Activated naive CD4-positive, alpha-beta T cell treated with anti-CD3 and anti-CD28 coated beads, Interleukin-2, amount 50 U/mL, for 24 hours (primary cell): ENCODE results near the gene RPL27A.
"Not testable (repeated sequence)": the region's sequence is repeated elsewhere in the genome, so short reads cannot be mapped to it uniquely, and the experiment has no call there.

ENCODE experiments used
- H3K27ac Mint-ChIP-seq: one replicate; pipeline ENCODE4 v1.8.0; 2021; ENCODE audit warnings: mild to moderate bottlenecking, mixed read lengths
- H3K27me3 Mint-ChIP-seq: one replicate; pipeline ENCODE4 v1.8.0; 2021; ENCODE audit warnings: mixed read lengths
- H3K36me3 Mint-ChIP-seq: one replicate; pipeline ENCODE4 v1.8.0; 2021; ENCODE audit warnings: mixed read lengths
- H3K4me1 Mint-ChIP-seq: one replicate; pipeline ENCODE4 v1.8.0; 2021; ENCODE audit warnings: mixed read lengths
- H3K4me3 Mint-ChIP-seq: one replicate; pipeline ENCODE4 v1.8.0; 2021; ENCODE audit warnings: mild to moderate bottlenecking, mixed read lengths
- H3K9me3 Mint-ChIP-seq: one replicate; pipeline ENCODE4 v1.8.0; 2021; ENCODE audit warnings: mixed read lengths

Gene RPL27A

DNA sequence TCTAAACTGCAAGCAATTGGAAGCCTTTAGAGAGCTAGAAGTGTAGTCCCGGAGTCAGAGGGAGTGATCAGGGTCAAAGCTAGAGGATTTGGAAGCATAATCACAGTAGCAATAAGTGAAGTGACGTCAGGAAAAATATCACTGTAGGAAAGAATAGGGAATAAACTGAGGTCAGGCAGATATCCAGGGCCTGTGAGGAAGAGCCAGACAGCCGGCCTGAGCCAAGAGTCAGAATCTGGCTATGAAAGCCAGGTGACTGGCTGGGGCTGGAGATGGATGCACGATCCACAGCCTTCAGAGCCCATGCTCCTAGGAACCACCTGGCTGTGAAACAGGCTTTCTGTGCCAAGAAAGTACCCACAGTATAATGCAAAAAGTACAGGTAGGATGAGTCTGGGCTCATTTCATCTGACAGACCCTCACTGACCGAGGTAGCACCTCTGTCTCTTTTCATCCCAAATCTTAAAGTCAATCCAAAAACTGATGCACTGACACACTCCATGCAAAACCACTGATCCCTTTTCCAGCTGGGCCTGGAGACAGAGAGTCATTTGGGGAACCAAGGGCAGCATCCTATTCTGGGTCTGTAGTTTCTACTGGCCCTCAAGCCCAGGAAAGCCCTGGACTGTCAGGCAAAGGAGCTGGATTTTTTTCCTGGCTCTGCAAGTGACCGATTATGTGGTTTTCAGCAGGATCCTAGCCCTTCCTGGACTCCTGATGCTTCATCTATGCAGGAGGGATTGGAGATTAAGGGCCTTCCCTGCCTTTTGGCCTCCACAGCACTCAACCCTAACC, 21.4 kb upstream of the RPL27A start:
- Mint-ChIP-seq H3K4me3 (no peak overlapping the region), H3K27ac (peak overlapping the region; percentile 10), H3K36me3 (peaks cover 8% of the 10 kb centered on the region), H3K9me3 (no peaks in the 10 kb centered on the region), H3K4me1 (no peaks in the 10 kb centered on the region), H3K27me3 (no peaks in the 10 kb centered on the region)

GRCh38 chr11:8665222-8665621, 17.4 kb upstream of the RPL27A start:
- Mint-ChIP-seq H3K4me1 (no peaks in the 10 kb centered on the region), H3K9me3 (no peaks in the 10 kb centered on the region), H3K36me3 (peaks cover 16% of the 10 kb centered on the region), H3K4me3 (no peak overlapping the region), H3K27me3 (no peaks in the 10 kb centered on the region), H3K27ac (no peak overlapping the region)

GRCh38 chr11:8670081-8670480, 12.5 kb upstream of the RPL27A start:
- not testable (repeated sequence) for H3K4me3 Mint-ChIP-seq, H3K9me3 Mint-ChIP-seq, H3K4me1 Mint-ChIP-seq, H3K27ac Mint-ChIP-seq, H3K27me3 Mint-ChIP-seq
- peaks cover 19% of the 10 kb centered on the region for H3K36me3 Mint-ChIP-seq

- H3K9me3 Mint-ChIP-seq: no peaks in the 10 kb centered on the region
- no peak overlapping the region for H3K27ac Mint-ChIP-seq
- no peaks in the 10 kb centered on the region for H3K4me1 Mint-ChIP-seq
- no peak overlapping the region for H3K4me3 Mint-ChIP-seq
- H3K27me3 Mint-ChIP-seq: no peaks in the 10 kb centered on the region
- peaks cover 19% of the 10 kb centered on the region for H3K36me3 Mint-ChIP-seq
These were observed 11.4 kb upstream of the RPL27A start for GRCh38 chr11:8671193-8671612.

DNA sequence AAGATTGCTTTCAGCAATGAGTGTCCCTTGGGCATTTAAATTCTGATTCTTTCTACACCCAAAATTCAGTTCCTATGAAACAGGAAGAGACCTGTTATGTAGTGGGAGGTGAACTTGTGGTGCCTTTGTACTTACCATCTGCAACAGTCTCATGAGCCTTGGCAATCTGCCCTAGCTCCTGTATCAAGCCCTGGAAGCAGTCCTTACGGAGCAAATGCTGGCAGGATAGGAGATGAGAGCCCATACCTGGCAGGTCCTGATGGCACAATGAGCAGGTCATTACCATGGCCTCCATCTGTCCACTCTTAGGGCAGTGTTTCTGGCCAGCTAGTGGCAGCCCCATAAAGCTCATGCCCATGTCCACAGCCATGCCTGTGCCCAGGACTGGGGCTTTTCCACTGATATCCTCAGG, 10.9 kb upstream of the RPL27A start:
- Mint-ChIP-seq H3K9me3 (no peaks in the 10 kb centered on the region), H3K4me1 (no peaks in the 10 kb centered on the region), H3K27me3 (no peaks in the 10 kb centered on the region), H3K27ac (no peak overlapping the region), H3K4me3 (no peak overlapping the region), H3K36me3 (peaks cover 16% of the 10 kb centered on the region)

GRCh38 chr11:8672346-8672745, 10.2 kb upstream of the RPL27A start:
- no peak overlapping the region for H3K4me3 Mint-ChIP-seq
- H3K27me3 Mint-ChIP-seq: no peaks in the 10 kb centered on the region
- H3K9me3 Mint-ChIP-seq: no peaks in the 10 kb centered on the region
- no peak overlapping the region for H3K27ac Mint-ChIP-seq
- H3K36me3 Mint-ChIP-seq: peaks cover 12% of the 10 kb centered on the region
- H3K4me1 Mint-ChIP-seq: no peaks in the 10 kb centered on the region

DNA sequence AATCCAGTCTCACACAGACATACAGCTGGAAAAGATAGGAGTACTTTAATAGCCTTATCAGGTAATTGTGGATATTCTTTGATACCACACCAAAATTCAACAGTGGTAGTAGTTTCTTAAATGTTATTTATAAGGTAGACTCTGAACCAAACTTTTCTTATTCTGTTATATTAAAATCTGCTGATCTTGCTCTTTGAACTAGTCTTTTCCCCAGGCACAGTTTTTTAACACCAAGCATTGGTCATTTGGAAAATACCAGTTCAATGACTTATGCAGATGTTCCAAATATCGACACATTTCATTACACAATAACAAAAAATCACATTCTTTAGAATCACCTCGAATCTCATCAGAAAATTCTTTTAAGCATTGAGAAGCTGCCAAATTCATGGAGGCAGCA, 7.7 kb upstream of the RPL27A start:
- no peak overlapping the region for H3K4me3 Mint-ChIP-seq
- no peaks in the 10 kb centered on the region for H3K9me3 Mint-ChIP-seq
- H3K27me3 Mint-ChIP-seq: no peaks in the 10 kb centered on the region
- no peaks in the 10 kb centered on the region for H3K4me1 Mint-ChIP-seq
- H3K36me3 Mint-ChIP-seq: peaks cover 10% of the 10 kb centered on the region
- no peak overlapping the region for H3K27ac Mint-ChIP-seq

- Mint-ChIP-seq H3K27ac (no peak overlapping the region), H3K4me3 (no peak overlapping the region), H3K9me3 (peaks cover 5% of the 10 kb centered on the region), H3K4me1 (peaks cover 9% of the 10 kb centered on the region), H3K27me3 (no peaks in the 10 kb centered on the region), H3K36me3 (peaks cover 12% of the 10 kb centered on the region)
These were observed 6.1 kb upstream of the RPL27A start for GRCh38 chr11:8676458-8676857.

DNA sequence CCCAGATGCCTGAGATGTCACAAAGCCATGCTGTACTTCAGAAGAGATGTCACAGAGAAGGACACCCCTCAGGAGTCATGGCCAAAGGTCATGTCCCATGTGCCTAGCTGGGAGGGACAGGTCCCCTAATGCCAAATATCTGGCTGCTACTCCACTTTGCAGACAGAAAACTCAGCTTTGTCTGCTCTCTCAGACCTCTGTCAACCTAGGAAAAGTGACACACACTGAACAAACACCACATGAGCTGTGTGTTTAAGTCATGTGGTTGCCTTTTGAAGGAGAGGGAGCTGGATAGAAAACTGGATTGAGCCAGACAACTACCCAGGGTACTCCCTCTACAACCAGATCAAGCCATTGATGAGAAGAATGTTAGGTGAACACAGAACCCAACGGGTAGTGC, 3.6 kb upstream of the RPL27A start:
- Mint-ChIP-seq H3K36me3 (peaks cover 18% of the 10 kb centered on the region), H3K9me3 (peaks cover 5% of the 10 kb centered on the region), H3K27ac (no peak overlapping the region), H3K4me1 (peaks cover 14% of the 10 kb centered on the region), H3K27me3 (no peaks in the 10 kb centered on the region), H3K4me3 (no peak overlapping the region)

DNA sequence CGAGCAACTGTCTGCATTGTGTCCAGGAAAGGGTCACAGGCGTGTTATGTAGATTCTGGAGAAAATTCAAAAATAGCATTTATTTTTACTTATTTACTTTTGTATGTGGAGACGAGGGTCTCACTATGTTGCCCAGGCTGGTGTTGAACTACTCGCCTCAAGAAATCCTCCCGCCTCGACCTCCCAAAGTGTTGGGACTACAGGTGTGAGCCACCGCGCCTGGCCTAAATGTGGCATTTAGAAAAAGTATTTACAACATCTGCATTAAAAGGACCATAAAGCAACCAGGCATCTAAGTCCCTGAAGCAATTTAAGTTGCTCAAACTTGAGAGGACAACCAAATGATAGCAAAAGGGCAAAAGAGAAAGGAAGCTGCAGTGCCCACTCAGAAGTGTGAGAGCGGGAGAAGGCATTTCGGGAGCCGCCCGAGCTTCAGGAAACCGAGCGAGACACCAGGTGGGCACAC, 722 bp upstream of the RPL27A start:
- peaks cover 37% of the 10 kb centered on the region for H3K36me3 Mint-ChIP-seq
- peak overlapping the region; percentile 99 for H3K27ac Mint-ChIP-seq
- no peaks in the 10 kb centered on the region for H3K27me3 Mint-ChIP-seq
- H3K4me1 Mint-ChIP-seq: peaks cover 35% of the 10 kb centered on the region
- peaks cover 5% of the 10 kb centered on the region for H3K9me3 Mint-ChIP-seq
- peak overlapping the region; percentile 99 for H3K4me3 Mint-ChIP-seq

GRCh38 chr11:8683115-8683807, 669 bp downstream of the RPL27A start:
- Mint-ChIP-seq H3K4me3 (peak overlapping the region; percentile 99), H3K27me3 (no peaks in the 10 kb centered on the region), H3K4me1 (peaks cover 41% of the 10 kb centered on the region)

DNA sequence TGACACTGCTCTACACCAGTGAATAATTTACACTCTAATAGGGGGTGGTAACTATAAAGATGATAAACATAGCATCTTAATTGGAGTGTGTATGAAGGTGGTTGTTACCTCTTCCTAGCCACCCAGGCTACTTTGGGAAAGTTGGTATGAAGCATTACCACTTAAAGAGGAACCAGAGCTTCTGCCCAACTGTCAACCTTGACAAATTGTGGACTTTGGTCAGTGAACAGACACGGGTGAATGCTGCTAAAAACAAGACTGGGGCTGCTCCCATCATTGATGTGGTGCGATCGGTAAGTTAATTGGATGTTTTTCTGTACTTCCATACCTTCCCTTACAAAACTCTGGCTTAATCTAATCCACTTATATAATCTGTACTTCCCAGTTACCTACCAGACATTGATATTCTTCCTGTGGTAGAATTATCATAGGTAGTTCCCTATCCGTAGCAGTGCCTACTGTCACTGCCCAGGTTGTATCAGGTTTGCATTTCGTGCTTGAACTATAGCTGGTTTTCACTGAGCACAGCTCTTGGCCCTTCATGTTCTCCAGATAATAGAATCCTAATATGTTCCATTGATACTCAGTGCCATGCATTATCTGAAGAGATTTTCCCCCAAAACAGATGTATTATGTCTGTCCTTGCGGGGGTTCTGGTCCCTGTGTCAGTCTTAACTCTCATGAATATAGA, 2.2 kb downstream of the RPL27A start:
- H3K36me3 Mint-ChIP-seq: peaks cover 43% of the 10 kb centered on the region
- H3K4me1 Mint-ChIP-seq: peaks cover 55% of the 10 kb centered on the region
- H3K27ac Mint-ChIP-seq: peak overlapping the region; percentile 99
- H3K4me3 Mint-ChIP-seq: peak overlapping the region; percentile 99
- peaks cover 5% of the 10 kb centered on the region for H3K9me3 Mint-ChIP-seq
- no peaks in the 10 kb centered on the region for H3K27me3 Mint-ChIP-seq

More at GRCh38 chr11:8683115-8683807, 669 bp downstream of the RPL27A start:
- Mint-ChIP-seq H3K36me3 (peaks cover 41% of the 10 kb centered on the region), H3K9me3 (peaks cover 5% of the 10 kb centered on the region), H3K27ac (peak overlapping the region; percentile 99)

- Mint-ChIP-seq H3K27ac (peak overlapping the region; percentile 85), H3K27me3 (no peaks in the 10 kb centered on the region), H3K4me1 (peaks cover 59% of the 10 kb centered on the region), H3K9me3 (peaks cover 5% of the 10 kb centered on the region), H3K36me3 (peaks cover 43% of the 10 kb centered on the region), H3K4me3 (peak overlapping the region; percentile 99)
These were observed 2.7 kb downstream of the RPL27A start for GRCh38 chr11:8685306-8685705.

- Mint-ChIP-seq H3K36me3 (peaks cover 40% of the 10 kb centered on the region), H3K27me3 (no peaks in the 10 kb centered on the region), H3K4me1 (peaks cover 55% of the 10 kb centered on the region), H3K9me3 (peaks cover 1% of the 10 kb centered on the region), H3K27ac (peak overlapping the region; percentile 85), H3K4me3 (peak overlapping the region; percentile 99)
These were observed 3.2 kb downstream of the RPL27A start for GRCh38 chr11:8685820-8686219.

DNA sequence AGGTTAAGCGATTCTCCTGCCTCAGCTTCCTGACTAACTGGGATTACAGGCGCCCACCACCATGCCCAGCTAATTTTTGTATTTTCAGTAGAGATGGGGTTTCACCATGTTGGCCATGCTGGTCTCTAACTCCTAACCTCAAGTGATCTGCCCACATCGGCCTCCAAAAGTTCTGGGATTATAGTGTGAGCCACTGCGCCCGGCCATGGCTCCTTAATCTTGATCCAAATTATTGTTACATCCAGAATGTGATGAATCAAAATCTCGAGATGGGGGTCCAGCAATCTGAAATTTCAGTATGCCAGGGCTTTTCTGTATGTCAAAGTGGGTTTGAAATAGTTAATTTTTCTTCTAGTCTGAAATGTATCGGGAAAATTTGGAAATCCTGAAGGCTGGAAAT, 3.7 kb downstream of the RPL27A start:
- Mint-ChIP-seq H3K36me3 (peaks cover 39% of the 10 kb centered on the region), H3K27ac (peak overlapping the region; percentile 65), H3K9me3 (no peaks in the 10 kb centered on the region), H3K4me3 (peak overlapping the region; percentile 64), H3K27me3 (no peaks in the 10 kb centered on the region), H3K4me1 (peaks cover 51% of the 10 kb centered on the region)
